ENCODE measurements around the gene DNAI1. TPM values are rescaled to one million over a fixed set of nuclear protein-coding genes. Genes with fewer than 3 reads are reported as not detected.
A peak's percentile ranks its signal among the peaks of the same experiment; 100 is the strongest.

The DNAI1 gene
- total RNA-seq, 4 donors from 2014 or later: 0.49 TPM; not detected in 3

GRCh38 chr9:34555500-34555899, 96.9 kb downstream of the DNAI1 start:
- no peaks in the 10 kb centered on the region for H3K27me3 ChIP-seq
- ATAC-seq (no peak), DNase-seq (no peak)
- H3K27ac ChIP-seq: peak overlapping the region in 3 of 4 donors; percentile 10 to 56 (median 49)
- H3K9me3 ChIP-seq: no peaks in the 10 kb centered on the region
- peaks cover 0 to 6% of the 10 kb centered on the region in 2 donors for H3K36me3 ChIP-seq
- no peak overlapping the region for H3K4me3 ChIP-seq
- in situ Hi-C loops (cut with MboI; ENCODE audit: low sequenced_read_pairs in 4 of 4): loop anchor here in 1 of 4 donors (5.0 kb wide), 1 partner anchor 42 kb away; no protein-coding TSS in a partner anchor
- no peak for TF ChIP-seq POLR2A (IDR thresholded peaks at IDR 0.05)
- no peak for TF ChIP-seq CTCF (IDR thresholded peaks at IDR 0.05 in 4 of 5, conservative IDR thresholded peaks at IDR 0.05 in 1 of 5)
- intact Hi-C loops (cut with DNase I; ENCODE audit: low total_unique reads): no loop called here
- peaks cover 40 to 41% of the 10 kb centered on the region in 2 donors for H3K4me1 ChIP-seq

- DNase-seq: no peak
- no peak for ATAC-seq
- no peaks in the 10 kb centered on the region for H3K9me3 ChIP-seq
- no peak overlapping the region for H3K4me3 ChIP-seq
- peaks cover 46 to 47% of the 10 kb centered on the region in 2 donors for H3K4me1 ChIP-seq
- H3K36me3 ChIP-seq: peaks cover 0 to 6% of the 10 kb centered on the region in 2 donors
- TF ChIP-seq CTCF (IDR thresholded peaks at IDR 0.05 in 4 of 5, conservative IDR thresholded peaks at IDR 0.05 in 1 of 5) (no peak), POLR2A (IDR thresholded peaks at IDR 0.05) (no peak)
- H3K27me3 ChIP-seq: no peaks in the 10 kb centered on the region
- intact Hi-C loops (cut with DNase I; ENCODE audit: low total_unique reads): no loop called here
- peak overlapping the region in 1 of 4 donors; percentile 29 for H3K27ac ChIP-seq
- in situ Hi-C loops (cut with MboI; ENCODE audit: low sequenced_read_pairs in 4 of 4): loop anchor here in 1 of 4 donors (5.0 kb wide), 1 partner anchor 41 kb away; no protein-coding TSS in a partner anchor
These were observed 97.4 kb downstream of the DNAI1 start for GRCh38 chr9:34555936-34556525.

GRCh38 chr9:34556949-34557348, 98.3 kb downstream of the DNAI1 start:
- Histone ChIP-seq H3K27ac (peak overlapping the region in 1 of 4 donors; percentile 93), H3K27me3 (no peaks in the 10 kb centered on the region), H3K9me3 (no peaks in the 10 kb centered on the region), H3K36me3 (peaks cover 0 to 6% of the 10 kb centered on the region in 2 donors), H3K4me1 (peaks cover 48 to 55% of the 10 kb centered on the region in 2 donors), H3K4me3 (no peak overlapping the region)
- intact Hi-C loops (cut with DNase I; ENCODE audit: low total_unique reads) (no loop called here), in situ Hi-C loops (cut with MboI; ENCODE audit: low sequenced_read_pairs in 4 of 4) (loop anchor here in 1 of 4 donors (5.0 kb wide), 1 partner anchor 40 kb away; no protein-coding TSS in a partner anchor)
- no peak for DNase-seq
- ATAC-seq: no peak
- TF ChIP-seq CTCF (IDR thresholded peaks at IDR 0.05 in 4 of 5, conservative IDR thresholded peaks at IDR 0.05 in 1 of 5): no peak

GRCh38 chr9:34557426-34558321, 99.1 kb downstream of the DNAI1 start:
- no peak for ATAC-seq
- Histone ChIP-seq H3K36me3 (peaks cover 0 to 6% of the 10 kb centered on the region in 2 donors), H3K27me3 (no peaks in the 10 kb centered on the region), H3K9me3 (no peaks in the 10 kb centered on the region), H3K4me3 (no peak overlapping the region), H3K27ac (peak overlapping the region; percentile 92 to 97 (median 93)), H3K4me1 (peaks cover 48 to 62% of the 10 kb centered on the region in 2 donors)
- TF ChIP-seq POLR2A (IDR thresholded peaks at IDR 0.05) (no peak), CTCF (IDR thresholded peaks at IDR 0.05 in 4 of 5, conservative IDR thresholded peaks at IDR 0.05 in 1 of 5) (no peak)
- in situ Hi-C loops (cut with MboI; ENCODE audit: low sequenced_read_pairs in 4 of 4) (loop anchor here in 1 of 4 donors (5.0 kb wide), 1 partner anchor 40 kb away; no protein-coding TSS in a partner anchor), intact Hi-C loops (cut with DNase I; ENCODE audit: low total_unique reads) (loop anchor here (2.0 kb wide), 1 partner anchor 435 kb away; no protein-coding TSS in a partner anchor)
- DNase-seq: no peak
